HG03520 (cell line): ENCODE results near the gene MRPL28.
"Not testable (repeated sequence)": the region's sequence is repeated elsewhere in the genome, so short reads cannot be mapped to it uniquely, and the experiment has no call there.

ENCODE experiments used
- ATAC-seq: cut with Tn5 transposase; IDR thresholded peaks from one replicate; pipeline ENCODE4 v1.9.1; 2021; ENCODE audit warnings: mild to moderate bottlenecking, moderate library complexity; ENCODE audit not compliant: unreplicated experiment

MRPL28 gene

GRCh38 chr16:373848-374615 is 3.7 kb upstream of the MRPL28 start:
- no peak for ATAC-seq

- ATAC-seq: no peak
Measured at GRCh38 chr16:373020-373598, 2.8 kb upstream of the MRPL28 start.

- no peak for ATAC-seq
Measured at GRCh38 chr16:372302-372983, 2.1 kb upstream of the MRPL28 start.

GRCh38 chr16:371515-372301 is 1.4 kb upstream of the MRPL28 start:
- ATAC-seq: no peak

DNA sequence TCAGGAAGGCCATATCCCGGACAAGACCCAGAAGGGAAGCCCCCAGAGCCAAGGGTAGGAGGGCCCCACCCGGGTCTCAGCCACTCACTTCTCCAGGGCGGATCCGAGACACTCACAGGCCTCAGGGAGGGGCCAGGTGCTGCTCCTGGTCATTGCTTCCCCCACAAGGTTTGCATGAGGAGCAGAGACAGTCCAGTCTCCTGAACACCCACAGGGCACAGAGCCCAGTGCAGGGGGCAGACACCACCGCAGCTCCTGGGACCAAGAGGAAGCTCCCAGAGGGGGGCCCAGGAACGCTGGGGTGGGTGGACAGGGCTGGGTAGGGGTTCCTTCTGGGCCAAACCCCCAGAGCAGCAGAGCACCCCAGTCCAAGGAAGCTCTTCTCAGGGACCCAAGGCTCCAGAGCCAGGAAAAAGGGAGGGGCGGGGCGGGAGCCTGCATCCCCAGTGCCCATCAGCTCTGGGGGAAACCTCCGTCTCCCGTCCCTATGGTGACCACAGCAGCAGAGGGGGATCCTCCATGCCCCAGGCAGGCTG is 709 bp upstream of the MRPL28 start:
- ATAC-seq: no peak

DNA sequence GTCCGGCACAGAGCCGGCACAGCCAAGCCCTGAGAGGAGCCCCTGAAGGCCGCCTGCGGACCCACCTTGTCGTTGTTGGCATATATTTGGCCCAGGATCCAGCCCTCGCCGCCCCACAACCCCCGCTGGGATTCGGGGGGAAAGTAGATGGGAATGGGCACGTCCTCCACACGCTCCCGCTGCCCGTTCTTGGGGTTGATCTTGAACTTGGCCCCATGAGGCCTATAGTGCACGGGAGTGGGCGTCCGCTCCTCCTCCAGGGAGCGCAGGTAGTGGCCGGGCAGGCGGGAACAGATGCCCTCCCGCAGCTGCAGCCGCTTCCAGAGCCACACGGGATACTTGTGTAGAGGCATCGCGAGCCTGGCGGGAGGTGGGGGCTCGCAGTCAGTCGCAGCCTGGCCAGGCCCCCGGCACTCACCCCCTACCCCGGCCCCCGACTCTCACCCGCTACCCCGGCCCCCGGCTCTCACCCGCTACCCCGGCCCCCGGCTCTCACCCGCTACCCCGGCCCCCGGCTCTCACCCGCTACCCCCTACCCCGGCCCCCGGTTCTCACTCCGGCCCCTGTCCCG is 387 bp downstream of the MRPL28 start:
- no peak for ATAC-seq

- no peak for ATAC-seq
Measured at GRCh38 chr16:369275-369865, 968 bp downstream of the MRPL28 start.

- ATAC-seq: no peak
Measured at GRCh38 chr16:368388-369158, 1.8 kb downstream of the MRPL28 start.

GRCh38 chr16:367333-367903 is 2.9 kb downstream of the MRPL28 start:
- ATAC-seq: no peak

DNA sequence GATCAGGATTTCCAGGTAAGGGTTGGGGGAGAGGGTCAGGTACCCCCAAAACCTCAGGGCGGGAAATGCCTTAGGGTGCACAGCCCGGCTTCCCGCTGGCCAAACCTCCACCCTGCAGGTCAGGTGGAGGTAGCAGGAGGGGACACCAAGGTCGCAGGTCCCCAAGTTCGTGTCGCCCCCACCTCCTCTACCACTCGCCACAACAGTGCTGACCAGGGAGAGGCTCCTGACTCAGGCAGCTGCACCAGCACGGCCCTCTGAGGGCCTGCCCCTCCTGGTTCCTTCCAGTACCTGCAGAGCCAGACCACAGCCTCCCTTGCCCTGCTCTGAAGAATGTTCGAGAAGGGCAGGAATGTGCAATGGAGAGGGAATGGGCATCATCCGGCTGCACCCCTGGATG is 3.9 kb downstream of the MRPL28 start:
- no peak for ATAC-seq

DNA sequence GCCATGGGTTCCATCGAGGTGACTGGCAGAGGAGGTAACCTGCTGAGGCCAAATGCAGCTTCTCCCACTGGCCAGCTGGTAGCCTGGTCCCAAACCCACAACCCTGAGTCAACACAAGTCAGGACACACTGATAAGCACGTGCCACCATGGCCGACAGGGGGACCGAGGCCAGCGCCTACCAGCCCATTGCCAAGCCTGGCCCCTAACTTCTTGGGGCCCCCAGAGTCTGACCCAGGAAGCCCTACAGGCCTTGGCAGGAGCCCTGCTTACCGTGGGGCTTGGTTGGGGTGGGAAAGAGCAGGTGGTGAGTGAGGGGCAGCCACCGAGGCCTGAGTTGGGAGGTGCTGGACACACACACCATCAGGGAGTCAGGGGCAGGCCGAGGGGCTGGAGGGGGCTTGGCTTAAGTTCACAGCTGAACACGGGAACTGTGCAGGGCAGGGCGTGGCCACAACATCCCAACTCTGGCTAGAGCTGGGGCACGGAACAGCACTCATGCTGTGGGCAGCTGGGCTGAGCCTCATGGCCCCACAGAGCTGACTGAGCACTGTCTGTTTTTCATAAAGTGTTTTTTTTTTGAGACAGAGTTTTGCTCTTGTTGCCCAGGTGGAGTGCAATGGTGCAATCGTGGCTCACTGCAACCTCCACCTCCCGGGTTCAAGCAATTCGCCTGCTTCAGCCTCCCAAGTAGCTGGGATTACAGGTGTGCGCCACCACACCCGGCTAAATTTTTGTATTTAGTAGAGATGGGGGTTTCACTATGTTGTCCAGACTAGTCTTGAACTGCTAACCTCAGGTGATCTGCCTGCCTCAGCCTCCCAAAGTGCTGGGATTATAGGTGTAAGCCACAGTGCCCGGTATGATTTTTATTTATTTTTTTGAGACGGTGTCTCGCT is 5.5 kb downstream of the MRPL28 start:
- no peak for ATAC-seq

DNA sequence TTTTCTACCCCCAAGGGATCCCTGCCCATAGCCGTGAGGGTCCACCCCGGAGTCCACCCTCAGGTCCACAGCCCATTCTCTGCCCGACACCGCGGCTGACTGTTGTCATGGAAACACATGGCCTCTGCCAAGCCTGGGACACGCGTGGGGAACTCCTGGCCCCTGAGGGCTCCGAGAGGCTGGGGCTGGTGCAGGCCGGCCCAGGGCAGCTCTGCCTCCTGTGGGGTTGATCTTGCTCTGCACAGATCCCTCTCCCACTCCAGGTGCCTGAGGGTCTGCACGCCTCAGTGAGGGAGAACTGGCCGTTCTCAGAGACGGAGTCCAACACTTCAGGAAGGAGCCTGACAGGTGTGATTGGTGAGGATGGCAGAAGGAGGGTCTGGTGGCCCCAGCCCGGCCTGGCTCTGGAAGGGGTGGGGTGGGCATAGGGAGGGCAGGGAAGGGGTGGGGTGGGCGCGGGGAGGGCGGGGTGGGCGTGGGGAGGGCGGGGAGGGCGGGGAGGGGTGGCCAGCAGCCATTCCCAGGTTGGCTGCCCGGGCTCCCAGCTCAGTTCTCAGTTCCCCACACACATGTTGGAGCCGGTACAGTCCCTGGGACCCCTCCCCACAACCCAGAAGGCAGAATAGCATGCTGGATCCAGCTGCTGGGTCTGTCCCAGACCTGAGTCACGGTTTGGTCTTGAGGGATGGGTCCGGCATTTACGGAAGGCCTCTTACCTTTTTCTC is 6.4 kb downstream of the MRPL28 start:
- ATAC-seq: no peak

DNA sequence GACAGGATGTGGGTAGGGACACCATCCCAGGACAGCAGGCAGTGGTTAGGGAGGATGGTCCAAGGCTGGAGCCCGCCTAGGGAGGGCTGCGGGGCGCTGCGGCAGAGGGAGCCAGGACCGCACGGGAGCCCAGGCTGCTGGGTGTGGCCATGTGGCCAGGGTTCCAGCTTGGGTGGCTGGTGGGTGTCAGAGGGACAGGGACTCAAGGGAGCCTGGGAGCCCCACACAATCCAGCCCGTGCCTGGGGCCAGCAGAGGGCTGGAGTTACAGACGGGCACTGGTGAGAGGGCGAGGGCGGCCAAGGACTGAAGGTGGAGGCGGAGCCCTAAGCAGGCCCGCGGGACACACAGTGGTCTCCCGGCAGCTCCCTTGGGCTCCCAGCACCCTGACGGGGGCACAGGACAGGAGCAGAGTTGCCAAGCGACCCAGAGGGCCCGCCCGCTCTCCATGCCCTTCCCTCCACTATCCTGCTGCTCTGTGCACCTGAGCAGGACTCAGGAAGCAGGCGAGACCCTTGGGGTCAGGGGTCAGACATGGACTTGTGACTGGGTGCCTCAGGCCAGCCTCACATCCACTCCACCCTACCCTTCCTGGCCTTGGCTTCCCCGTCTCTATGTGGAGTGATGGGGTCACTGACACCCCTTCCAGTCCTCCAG is 7.1 kb downstream of the MRPL28 start:
- ATAC-seq: no peak

DNA sequence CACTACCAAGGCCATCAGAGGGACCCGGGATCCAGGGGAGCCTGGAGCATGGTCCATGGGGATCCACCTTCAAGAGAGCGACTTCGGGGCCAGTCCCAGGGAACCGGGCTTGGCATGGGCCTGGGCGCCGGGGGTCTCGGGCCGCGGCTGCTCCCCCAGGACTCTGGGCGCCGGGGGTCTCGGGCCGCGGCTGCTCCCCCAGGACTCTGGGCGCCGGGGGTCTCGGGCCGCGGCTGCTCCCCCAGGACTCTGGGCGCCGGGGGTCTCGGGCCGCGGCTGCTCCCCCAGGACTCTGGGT is 7.7 kb downstream of the MRPL28 start:
- ATAC-seq: not testable (repeated sequence)

DNA sequence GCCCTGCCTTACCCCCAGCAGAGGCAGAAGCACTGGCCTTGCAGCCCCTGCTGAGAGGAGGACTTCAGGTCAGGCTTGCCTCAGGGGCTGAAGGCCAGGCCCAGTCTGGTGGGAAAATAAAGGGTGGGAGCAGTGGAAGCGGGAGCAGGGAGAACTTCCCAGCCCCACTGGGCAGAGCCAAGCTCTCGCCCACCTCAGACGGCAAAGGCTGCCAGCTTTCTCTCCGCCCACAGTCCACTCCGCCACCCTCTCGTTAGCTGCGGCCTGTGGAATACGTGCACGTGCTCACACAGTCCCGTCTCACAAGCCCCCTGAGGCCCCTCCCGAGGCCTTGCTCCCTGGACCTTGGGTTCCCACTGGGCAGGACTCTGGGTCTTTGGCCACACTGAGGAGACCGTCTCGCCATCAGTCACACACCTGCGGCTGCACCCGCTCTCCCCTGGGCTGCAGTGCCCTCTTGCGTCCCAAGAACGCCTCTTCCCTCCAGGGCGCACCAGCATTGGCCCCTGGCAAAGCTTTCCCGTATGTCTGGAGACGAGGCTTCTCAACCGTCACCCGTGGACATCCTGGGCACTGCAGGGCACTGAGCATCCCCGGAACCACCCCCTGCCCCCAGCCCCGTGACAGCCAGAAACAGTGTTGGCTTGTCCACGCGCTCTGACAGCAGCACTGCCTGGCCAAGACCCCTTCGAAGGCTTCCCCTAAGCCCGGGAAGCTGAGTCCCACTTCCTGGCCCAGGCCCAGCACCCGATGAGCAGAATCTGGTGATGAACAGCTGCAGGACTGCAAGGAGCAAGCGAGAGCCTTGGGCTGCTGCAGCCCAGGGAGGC is 8.3 kb downstream of the MRPL28 start:
- no peak for ATAC-seq

DNA sequence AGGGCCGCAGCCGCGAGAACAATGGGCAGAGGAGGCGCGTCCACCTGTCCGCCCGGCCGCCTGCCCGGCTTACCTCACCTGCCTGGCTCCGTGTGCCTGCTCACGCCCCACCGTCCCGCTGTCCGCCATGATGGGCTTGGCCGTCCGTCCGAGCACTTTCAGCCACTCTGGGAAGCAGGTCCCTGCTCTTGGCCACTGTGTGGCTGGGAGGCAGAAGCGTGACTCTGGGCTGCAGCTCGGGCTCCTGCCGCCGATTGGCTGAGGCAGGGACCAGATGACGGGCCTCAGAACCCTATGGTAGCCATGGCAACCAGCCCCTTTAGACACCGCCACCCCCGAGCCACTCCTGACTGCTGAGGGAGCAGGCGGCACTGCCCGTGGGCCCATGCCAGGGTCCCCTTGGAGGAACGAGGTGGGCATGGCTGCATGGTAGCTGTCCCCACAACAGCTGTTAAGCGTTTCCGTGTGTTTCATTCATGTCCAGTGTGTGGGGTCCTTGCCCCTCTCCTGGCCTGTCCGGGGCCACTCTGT is 8.9 kb downstream of the MRPL28 start:
- ATAC-seq: no peak
